ENCODE results near the gene COMMD4. TPM values are rescaled to one million over a fixed set of nuclear protein-coding genes. Genes with fewer than 3 reads are reported as not detected.
"Not testable (repeated sequence)": the region's sequence is repeated elsewhere in the genome, so short reads cannot be mapped to it uniquely, and the experiment has no call there.

COMMD4 gene
- polyA plus RNA-seq, 4 donors = 57.1 to 109 (median 84.9) TPM

DNA sequence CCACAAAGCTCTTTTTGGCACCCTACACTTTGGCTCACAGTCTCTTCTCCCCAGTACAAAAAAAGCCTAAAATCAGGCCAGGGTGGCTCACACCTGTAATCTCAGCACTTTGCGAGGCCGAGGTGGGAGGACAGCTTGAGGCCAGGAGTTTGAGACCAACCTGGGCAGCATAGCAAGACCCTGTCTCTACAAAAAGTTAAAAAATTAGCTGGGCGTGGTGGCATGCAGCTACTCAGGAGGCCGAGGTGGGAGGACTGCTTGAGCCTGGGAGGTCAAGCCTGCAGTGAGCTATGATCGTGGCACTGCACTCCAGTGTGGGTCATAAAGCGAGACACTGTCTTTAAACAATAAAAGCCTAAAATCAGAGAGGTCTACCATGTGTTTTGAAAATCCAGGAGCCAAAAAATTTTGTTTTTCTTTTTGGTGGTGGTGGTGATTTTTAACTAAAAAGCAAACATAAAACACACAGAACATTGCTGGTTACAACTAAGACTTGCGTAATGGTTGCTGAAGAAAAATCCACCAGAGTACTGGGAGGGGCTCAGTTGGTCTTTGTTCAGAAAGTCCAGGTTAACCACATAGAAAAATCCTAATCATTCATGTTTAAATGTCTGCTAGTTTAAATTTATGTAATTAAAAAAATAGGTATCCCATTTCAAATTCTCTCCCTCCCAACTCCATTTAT, 34.2 kb downstream of the COMMD4 start:
- no peak for DNase-seq (ENCODE audit: low read depth in 4 of 4, low spot score in 3 of 4)

- no peak for DNase-seq (ENCODE audit: low read depth in 4 of 4, low spot score in 3 of 4)
Measured at GRCh38 chr15:75371486-75371885, 35.6 kb downstream of the COMMD4 start.

DNA sequence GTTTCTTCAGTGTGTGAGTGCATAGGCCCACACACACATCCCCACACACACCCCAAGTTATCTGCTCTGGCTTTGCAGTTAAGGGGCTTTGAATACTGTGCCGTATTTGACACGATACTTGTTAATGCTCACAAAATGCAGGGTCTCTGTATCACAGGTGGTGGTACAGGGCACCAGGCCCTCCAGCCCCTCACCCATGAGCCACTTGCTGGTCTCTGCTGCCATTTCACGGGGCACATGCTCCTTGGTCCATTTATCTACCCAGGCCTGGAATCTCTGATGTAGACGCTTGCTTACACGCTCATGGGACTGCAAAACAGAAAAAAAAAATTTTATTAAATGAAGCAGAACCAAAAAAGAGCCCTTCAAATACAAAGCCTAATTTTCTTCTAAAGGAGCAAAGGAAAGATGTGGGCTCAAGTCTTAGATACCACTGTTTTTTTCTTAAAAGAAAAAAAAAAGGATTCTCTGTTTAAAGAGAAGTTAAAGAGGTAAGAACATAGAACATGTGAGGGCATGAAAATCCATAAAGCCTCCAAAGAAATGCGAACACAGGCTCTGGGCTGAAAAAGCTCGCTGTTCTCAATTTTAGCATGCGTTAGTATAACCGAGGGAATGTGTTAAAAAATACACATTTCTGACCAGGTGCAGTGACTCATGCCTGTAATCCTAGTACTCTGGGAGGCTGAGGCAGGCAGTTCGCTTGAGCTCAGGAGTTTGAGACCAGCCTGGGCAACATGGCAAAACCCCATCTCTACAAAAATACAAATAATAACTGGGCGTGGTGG, 36.2 kb downstream of the COMMD4 start:
- DNase-seq (ENCODE audit: low read depth in 4 of 4, low spot score in 3 of 4) = no peak

GRCh38 chr15:75380773-75381172, 44.9 kb downstream of the COMMD4 start:
- no peak for DNase-seq (ENCODE audit: low read depth in 4 of 4, low spot score in 3 of 4)

DNA sequence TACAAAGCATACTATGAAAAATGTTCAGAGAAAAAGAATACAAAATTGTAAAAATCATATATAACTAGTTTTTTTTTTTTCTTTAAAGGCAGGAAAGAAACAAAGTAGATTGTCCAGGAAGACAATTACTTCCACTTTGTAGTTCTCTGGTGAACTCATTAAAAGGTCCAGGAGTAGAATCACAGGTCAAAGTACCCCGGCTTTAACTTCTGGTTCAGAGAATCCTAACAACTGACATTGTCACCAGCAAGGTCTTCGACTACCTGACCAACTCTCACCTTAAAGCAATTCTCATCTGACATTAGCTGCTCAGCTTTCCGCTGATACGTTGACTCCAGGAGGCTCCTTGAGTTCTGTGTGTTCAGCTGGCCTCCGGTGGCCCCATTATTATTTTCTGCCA, 48.1 kb downstream of the COMMD4 start:
- not testable (repeated sequence) for DNase-seq (ENCODE audit: low read depth in 4 of 4, low spot score in 3 of 4)

Other genes starting within 250 kb of the COMMD4 start
- gene C15orf39, start 134.2 kb upstream of the COMMD4 start, polyA plus RNA-seq (ENCODE audit: insufficient read length in 4 of 4) = 10 to 100 TPM in 2 of 4 donors, 1 to 10 TPM in 2; 8.9 to 11.1 (median 9.8) TPM
- not detected for gene GOLGA6C, start 77.7 kb upstream of the COMMD4 start, polyA plus RNA-seq (ENCODE audit: insufficient read length in 4 of 4)
- under 1 TPM in 3 of 4 donors, not detected in 1; 0.21 to 0.32 (median 0.26) TPM for gene GOLGA6D, start 53.2 kb upstream of the COMMD4 start, polyA plus RNA-seq (ENCODE audit: insufficient read length in 4 of 4)
- 10 to 100 TPM; 10.3 to 40.2 (median 18.0) TPM for gene NEIL1, start 11.0 kb downstream of the COMMD4 start, polyA plus RNA-seq (ENCODE audit: insufficient read length in 4 of 4)
- gene MAN2C1, start 32.5 kb downstream of the COMMD4 start, polyA plus RNA-seq (ENCODE audit: insufficient read length in 4 of 4) = 100 to 1,000 TPM in 3 of 4 donors, 10 to 100 TPM in 1; 77.1 to 257 (median 145) TPM
- gene SIN3A, start 115.6 kb downstream of the COMMD4 start, polyA plus RNA-seq (ENCODE audit: insufficient read length in 4 of 4) = 10 to 100 TPM; 51.8 to 62.9 (median 58.7) TPM
- 10 to 100 TPM; 37.2 to 46.6 (median 45.9) TPM for gene PTPN9, start 243.3 kb downstream of the COMMD4 start, polyA plus RNA-seq (ENCODE audit: insufficient read length in 4 of 4)